AG10803 (cell line): ENCODE measurements around the gene USP48.

Source experiments
- DNase-seq: peaks from one replicate; pipeline ENCODE4 v3.0.0; 2010; ENCODE audit warnings: low read depth
- H3K4me3 ChIP-seq: 2 replicates; pipeline ENCODE4 v1.5.1; 2011; ENCODE audit warnings: mild to moderate bottlenecking, low read length, control low read depth
- CTCF ChIP-seq: conservative IDR thresholded peaks from 2 replicates; pipeline ENCODE4 v1.5.1; 2011; ENCODE audit warnings: mild to moderate bottlenecking, low read length, control low read depth, inconsistent platforms

Gene USP48

GRCh38 chr1:21706151-21706835 is 76.7 kb downstream of the USP48 start:
- peak; percentile 64 for DNase-seq
- no peak for TF ChIP-seq CTCF
- H3K4me3 ChIP-seq = no peak overlapping the region

- TF ChIP-seq CTCF = no peak
- H3K4me3 ChIP-seq = no peak overlapping the region
- DNase-seq = no peak
Observed at GRCh38 chr1:21705303-21705980, 77.5 kb downstream of the USP48 start.

GRCh38 chr1:21704145-21704544 is 78.8 kb downstream of the USP48 start:
- no peak for TF ChIP-seq CTCF
- DNase-seq = no peak
- no peak overlapping the region for H3K4me3 ChIP-seq

GRCh38 chr1:21703318-21703963 is 79.5 kb downstream of the USP48 start:
- DNase-seq = peak; percentile 87
- no peak overlapping the region for H3K4me3 ChIP-seq
- peak; percentile 58 for TF ChIP-seq CTCF

GRCh38 chr1:21702780-21703179 is 80.2 kb downstream of the USP48 start:
- no peak overlapping the region for H3K4me3 ChIP-seq
- peak; percentile 13 for DNase-seq
- TF ChIP-seq CTCF = no peak

GRCh38 chr1:21701401-21701800 is 81.5 kb downstream of the USP48 start:
- no peak for TF ChIP-seq CTCF
- no peak for DNase-seq
- no peak overlapping the region for H3K4me3 ChIP-seq
